ENCODE data around the gene FLYWCH2.

FLYWCH2 gene

DNA sequence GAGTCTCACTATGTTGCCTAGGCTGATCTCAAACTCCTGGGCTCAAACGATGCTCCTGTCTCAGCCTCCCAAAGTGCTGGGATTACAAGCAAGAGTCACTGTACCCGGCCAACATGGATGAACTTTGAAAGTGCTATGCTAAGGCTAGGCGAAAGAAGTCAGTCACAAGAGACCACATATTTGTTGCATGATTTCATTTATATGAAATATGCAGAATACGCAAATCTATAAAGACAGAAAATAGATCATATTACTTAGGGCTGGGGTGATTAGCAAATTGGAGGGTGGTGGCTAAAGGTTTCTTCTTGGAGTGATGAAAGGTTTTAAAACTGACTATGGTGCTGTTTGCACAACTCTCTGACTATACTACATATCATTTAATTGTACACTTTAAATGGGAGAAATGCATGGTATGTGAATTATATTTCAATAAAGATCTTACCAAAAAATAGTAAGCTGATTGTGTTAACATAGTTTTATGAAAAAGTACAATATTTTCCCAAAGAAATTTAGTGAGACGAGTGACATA is 27.5 kb downstream of the FLYWCH2 start:
- Histone ChIP-seq H3K9me3 (ENCODE audit: insufficient read depth, low read length, severe bottlenecking) (no peaks in the 10 kb centered on the region), H3K27me3 (ENCODE audit: insufficient read depth, low read length, poor library complexity) (no peaks in the 10 kb centered on the region), H3K9ac (ENCODE audit: low read depth, low read length) (no peak overlapping the region), H3K4me1 (ENCODE audit: insufficient read depth, low read length) (peaks cover 25% of the 10 kb centered on the region), H2AFZ (ENCODE audit: low read depth, low read length) (no peak overlapping the region), H3K4me3 (ENCODE audit: low read depth in 1 of 2, low read length in 2 of 2) (no peak overlapping the region), H3K4me2 (ENCODE audit: insufficient read depth, low read length) (no peak overlapping the region), H4K20me1 (ENCODE audit: insufficient read depth, low read length) (no peaks in the 10 kb centered on the region), H3K79me2 (ENCODE audit: insufficient read depth, low read length) (peaks cover 16% of the 10 kb centered on the region), H3K36me3 (ENCODE audit: insufficient read depth, low read length) (peaks cover 10% of the 10 kb centered on the region), H3K27ac (ENCODE audit: low read length) (no peak overlapping the region)
- no peak for TF ChIP-seq EZH2 (IDR thresholded peaks at IDR 0.05; ENCODE audit: borderline replicate concordance, low read depth, low read length, severe bottlenecking)
- TF ChIP-seq CTCF (IDR thresholded peaks at IDR 0.05; ENCODE audit: borderline replicate concordance, extremely low read depth, low read length, poor library complexity, severe bottlenecking) = no peak
- ATAC-seq (ENCODE audit: insufficient read depth, low read depth) = no peak
- DNase-seq = no peak

GRCh38 chr16:2911638-2912329 is 28.8 kb downstream of the FLYWCH2 start, which contains the start of gene FLYWCH1:
Gene FLYWCH1, plus strand, starts transcription at chr16:2911931. Its CDS starts 17,755 bp downstream, at chr16:2929686.
- H3K4me1 ChIP-seq (ENCODE audit: insufficient read depth, low read length) = peaks cover 25% of the 10 kb centered on the region
- H3K79me2 ChIP-seq (ENCODE audit: insufficient read depth, low read length) = peaks cover 16% of the 10 kb centered on the region
- H3K4me3 ChIP-seq (ENCODE audit: low read depth in 1 of 2, low read length in 2 of 2) = peak within 1 kb of the TSS; percentile 43 to 82; a peak in 3 of 4 replicates
- H3K27me3 ChIP-seq (ENCODE audit: insufficient read depth, low read length, poor library complexity) = no peaks in the 10 kb centered on the region
- peak; percentile 99 for DNase-seq
- peak within 1 kb of the TSS; percentile 66 for H3K9ac ChIP-seq (ENCODE audit: low read depth, low read length)
- H3K27ac ChIP-seq (ENCODE audit: low read length) = peak within 1 kb of the TSS; percentile 58
- H2AFZ ChIP-seq (ENCODE audit: low read depth, low read length) = peak within 1 kb of the TSS; percentile 88
- no peaks in the 10 kb centered on the region for H3K9me3 ChIP-seq (ENCODE audit: insufficient read depth, low read length, severe bottlenecking)
- peak within 1 kb of the TSS; percentile 89 for H3K4me2 ChIP-seq (ENCODE audit: insufficient read depth, low read length)
- peak; percentile 96 for ATAC-seq (ENCODE audit: insufficient read depth, low read depth)
- peak; percentile 2 for TF ChIP-seq CTCF (IDR thresholded peaks at IDR 0.05; ENCODE audit: borderline replicate concordance, extremely low read depth, low read length, poor library complexity, severe bottlenecking)
- no peak for TF ChIP-seq EZH2 (IDR thresholded peaks at IDR 0.05; ENCODE audit: borderline replicate concordance, low read depth, low read length, severe bottlenecking)
- H4K20me1 ChIP-seq (ENCODE audit: insufficient read depth, low read length) = no peaks in the 10 kb centered on the region
- H3K36me3 ChIP-seq (ENCODE audit: insufficient read depth, low read length) = peaks cover 15% of the 10 kb centered on the region

DNA sequence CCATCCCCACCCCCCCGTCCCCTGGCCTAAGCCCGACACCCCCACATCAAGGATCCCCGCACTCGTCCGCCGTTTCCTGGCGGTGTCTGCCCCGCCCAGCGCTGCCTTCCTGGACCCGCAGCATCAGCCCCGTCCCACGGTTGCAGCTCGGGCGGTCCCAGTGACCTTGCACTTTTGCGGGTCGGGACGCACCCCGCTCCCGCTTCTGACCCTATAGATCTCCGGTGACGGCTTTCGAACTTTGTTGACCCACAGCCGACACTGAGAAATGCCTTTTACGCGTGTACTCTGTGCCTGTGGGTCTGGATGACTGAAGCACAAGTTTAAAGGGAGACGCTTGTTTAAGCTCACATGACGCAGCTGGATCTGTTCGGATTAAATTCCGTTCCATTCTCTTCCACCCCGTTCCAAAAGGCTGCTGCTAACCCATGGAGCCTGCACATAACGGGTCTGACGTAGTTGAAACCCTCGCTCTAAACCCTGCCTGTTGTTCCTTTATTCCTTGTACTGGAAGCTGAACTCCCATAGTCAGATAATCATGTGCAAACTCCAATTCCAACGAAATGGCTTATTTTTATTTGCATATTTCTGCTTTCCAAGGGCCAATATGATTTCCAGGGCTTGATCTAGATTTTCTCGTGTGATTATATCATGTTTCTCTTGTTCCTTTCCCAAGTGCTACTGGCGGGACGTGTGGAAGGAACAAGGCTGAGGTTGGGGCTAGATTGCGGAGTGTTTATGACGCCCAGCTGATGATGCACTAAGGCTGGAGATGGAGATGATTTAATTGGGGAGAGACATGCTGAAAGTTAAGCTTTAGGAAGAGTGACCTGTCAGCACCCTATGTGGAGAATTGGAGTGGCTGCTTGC is 29.6 kb downstream of the FLYWCH2 start:
- Histone ChIP-seq H3K9me3 (ENCODE audit: insufficient read depth, low read length, severe bottlenecking) (no peaks in the 10 kb centered on the region), H3K27ac (ENCODE audit: low read length) (peak overlapping the region; percentile 56; the same call in 1 of the 2 replicates), H3K4me3 (ENCODE audit: low read depth in 1 of 2, low read length in 2 of 2) (peak overlapping the region; percentile 43 to 82; a peak in 3 of 4 replicates), H2AFZ (ENCODE audit: low read depth, low read length) (peak overlapping the region; percentile 72), H3K79me2 (ENCODE audit: insufficient read depth, low read length) (peaks cover 16% of the 10 kb centered on the region), H3K4me1 (ENCODE audit: insufficient read depth, low read length) (peaks cover 23% of the 10 kb centered on the region), H3K4me2 (ENCODE audit: insufficient read depth, low read length) (peak overlapping the region; percentile 89), H4K20me1 (ENCODE audit: insufficient read depth, low read length) (no peaks in the 10 kb centered on the region), H3K27me3 (ENCODE audit: insufficient read depth, low read length, poor library complexity) (no peaks in the 10 kb centered on the region), H3K9ac (ENCODE audit: low read depth, low read length) (peak overlapping the region; percentile 66), H3K36me3 (ENCODE audit: insufficient read depth, low read length) (peaks cover 15% of the 10 kb centered on the region)
- no peak for TF ChIP-seq EZH2 (IDR thresholded peaks at IDR 0.05; ENCODE audit: borderline replicate concordance, low read depth, low read length, severe bottlenecking)
- no peak for TF ChIP-seq CTCF (IDR thresholded peaks at IDR 0.05; ENCODE audit: borderline replicate concordance, extremely low read depth, low read length, poor library complexity, severe bottlenecking)
- DNase-seq (peak; percentile 37), ATAC-seq (ENCODE audit: insufficient read depth, low read depth) (peak; percentile 27; the same call in 2 of the 3 replicates)

Data from DND-41 (cell line).